Measurements from ENCODE around the gene AQP3.
"Not testable (repeated sequence)": the region's sequence is repeated elsewhere in the genome, so short reads cannot be mapped to it uniquely, and the experiment has no call there.

AQP3 gene

GRCh38 chr9:33395159-33395879 is 52.1 kb downstream of the AQP3 start:
- not testable (repeated sequence) for H3K9me3 Mint-ChIP-seq (ENCODE audit: low read depth); H3K27ac Mint-ChIP-seq

GRCh38 chr9:33393986-33394385 is 53.4 kb downstream of the AQP3 start:
- not testable (repeated sequence) for H3K27ac Mint-ChIP-seq; H3K4me1 Mint-ChIP-seq (ENCODE audit: low read depth); H3K9me3 Mint-ChIP-seq (ENCODE audit: low read depth)

More at GRCh38 chr9:33395159-33395879, 52.1 kb downstream of the AQP3 start:
- H3K4me3 Mint-ChIP-seq; H3K36me3 Mint-ChIP-seq; H3K4me1 Mint-ChIP-seq (ENCODE audit: low read depth); H3K27me3 Mint-ChIP-seq: not testable (repeated sequence)

GRCh38 chr9:33393581-33393980 is 53.8 kb downstream of the AQP3 start:
- no peaks in the 10 kb centered on the region for H3K36me3 Mint-ChIP-seq
- no peak overlapping the region for H3K4me3 Mint-ChIP-seq
- no peaks in the 10 kb centered on the region for H3K27me3 Mint-ChIP-seq
- H3K4me1 Mint-ChIP-seq (ENCODE audit: low read depth) = no peaks in the 10 kb centered on the region
- no peak overlapping the region for H3K27ac Mint-ChIP-seq
- H3K9me3 Mint-ChIP-seq (ENCODE audit: low read depth) = no peaks in the 10 kb centered on the region

More at GRCh38 chr9:33393986-33394385, 53.4 kb downstream of the AQP3 start:
- not testable (repeated sequence) for H3K4me3 Mint-ChIP-seq, H3K36me3 Mint-ChIP-seq, H3K27me3 Mint-ChIP-seq

- H3K4me3 Mint-ChIP-seq; H3K9me3 Mint-ChIP-seq (ENCODE audit: low read depth); H3K27ac Mint-ChIP-seq; H3K27me3 Mint-ChIP-seq; H3K4me1 Mint-ChIP-seq (ENCODE audit: low read depth); H3K36me3 Mint-ChIP-seq: not testable (repeated sequence)
Observed at GRCh38 chr9:33392591-33393021, 54.8 kb downstream of the AQP3 start.

All from activated naive CD8-positive, alpha-beta T cell (primary cell).